ENCODE data around the gene GTPBP1.
A peak's percentile ranks its signal among the peaks of the same experiment; 100 is the strongest.

- TF ChIP-seq CTCF (IDR thresholded peaks at IDR 0.05) (no peak), POLR2A (IDR thresholded peaks at IDR 0.05) (peak in 1 of 2 donors; percentile 42)
Observed at GRCh38 chr22:38656256-38657044, 49.3 kb upstream of the GTPBP1 start, which contains the start of the genes CBY1 and FAM227A.

Data from lower leg skin (tissue), 3 donors.